OCI-LY1 (cell line): ENCODE data around the gene FOXJ1.

Source experiments
- H2AFZ ChIP-seq: fragments of 200-600 bp; sonication (generic), shearing (Covaris generic); 2 replicates; pipeline ENCODE4 v1.6.0; 2014; ENCODE audit warnings: antibody characterized with exemption, mild to moderate bottlenecking, low read length
- H3F3A ChIP-seq: fragments of 200-600 bp; sonication (generic), shearing (Covaris generic); 2 replicates; pipeline ENCODE4 v1.6.0; 2014; ENCODE audit warnings: mild to moderate bottlenecking, antibody characterized with exemption, low read length, moderate library complexity; ENCODE audit not compliant: insufficient read depth
- H3K27ac ChIP-seq: fragments of 200-600 bp; sonication (generic); 2 replicates; pipeline ENCODE4 v1.5.1; 2014; ENCODE audit warnings: low read length, mixed run types, mild to moderate bottlenecking, low read depth; ENCODE audit not compliant: poor library complexity, severe bottlenecking
- H3K27me3 ChIP-seq: fragments of 200-600 bp; sonication (generic); 2 replicates; pipeline ENCODE4 v1.6.0; 2014; ENCODE audit warnings: antibody characterized with exemption, mild to moderate bottlenecking, low read length, moderate library complexity; ENCODE audit not compliant: insufficient read depth
- H3K36me3 ChIP-seq: fragments of 200-600 bp; sonication (generic); 2 replicates; pipeline ENCODE4 v1.6.1; 2014; ENCODE audit warnings: mild to moderate bottlenecking, antibody characterized with exemption, low read length, moderate library complexity, mixed read lengths; ENCODE audit not compliant: insufficient read depth
- H3K4me1 ChIP-seq: fragments of 200-600 bp; sonication (generic); 2 replicates; pipeline ENCODE4 v1.5.1; 2014; ENCODE audit warnings: mild to moderate bottlenecking, low read length, moderate library complexity; ENCODE audit not compliant: insufficient read depth, severe bottlenecking
- H3K4me2 ChIP-seq: fragments of 200-600 bp; sonication (generic), shearing (Covaris generic); 2 replicates; pipeline ENCODE4 v1.6.1; 2014; ENCODE audit warnings: low read length
- H3K4me3 ChIP-seq: fragments of 200-600 bp; sonication (generic); 2 replicates; pipeline ENCODE4 v1.5.1; 2014; ENCODE audit warnings: low read length, low read depth, mild to moderate bottlenecking, mixed read lengths; ENCODE audit not compliant: poor library complexity, severe bottlenecking
- H3K79me2 ChIP-seq: fragments of 200-600 bp; shearing (Covaris generic); 2 replicates; pipeline ENCODE4 v1.6.1; 2016; ENCODE audit warnings: mixed run types, low read length, mixed read lengths; ENCODE audit not compliant: insufficient read depth
- H3K9ac ChIP-seq: fragments of 200-600 bp; sonication (generic), shearing (Covaris generic); 2 replicates; pipeline ENCODE4 v1.6.1; 2014; ENCODE audit warnings: mild to moderate bottlenecking, low read length, mixed read lengths
- H3K9me2 ChIP-seq: fragments of 200-600 bp; sonication (generic), shearing (Covaris generic); 2 replicates; pipeline ENCODE4 v1.6.1; 2014; ENCODE audit warnings: low read depth, mild to moderate bottlenecking, low read length, mixed read lengths
- H3K9me3 ChIP-seq: fragments of 200-600 bp; shearing (Covaris generic); 2 replicates; pipeline ENCODE4 v1.6.1; 2014; ENCODE audit warnings: low read length, mixed read lengths
- H4K20me1 ChIP-seq: fragments of 200-600 bp; sonication (generic), shearing (Covaris generic); 2 replicates; pipeline ENCODE4 v1.6.0; 2016; ENCODE audit warnings: mild to moderate bottlenecking, low read length; ENCODE audit not compliant: insufficient read depth
- CTCF ChIP-seq: fragments of 200-600 bp; sonication (generic), shearing (Covaris generic); IDR thresholded peaks from 2 replicates; pipeline ENCODE4 v1.5.1; 2017; ENCODE audit warnings: mild to moderate bottlenecking, antibody characterized with exemption, low read length, moderate library complexity, mixed read lengths
- EZH2 ChIP-seq: fragments of 200-600 bp; sonication (generic), shearing (Covaris generic); IDR thresholded peaks from 2 replicates; pipeline ENCODE4 v1.8.0; 2017; ENCODE audit warnings: borderline replicate concordance, mixed run types, mild to moderate bottlenecking, antibody characterized with exemption, low read length, moderate library complexity, mixed read lengths

Gene FOXJ1

DNA sequence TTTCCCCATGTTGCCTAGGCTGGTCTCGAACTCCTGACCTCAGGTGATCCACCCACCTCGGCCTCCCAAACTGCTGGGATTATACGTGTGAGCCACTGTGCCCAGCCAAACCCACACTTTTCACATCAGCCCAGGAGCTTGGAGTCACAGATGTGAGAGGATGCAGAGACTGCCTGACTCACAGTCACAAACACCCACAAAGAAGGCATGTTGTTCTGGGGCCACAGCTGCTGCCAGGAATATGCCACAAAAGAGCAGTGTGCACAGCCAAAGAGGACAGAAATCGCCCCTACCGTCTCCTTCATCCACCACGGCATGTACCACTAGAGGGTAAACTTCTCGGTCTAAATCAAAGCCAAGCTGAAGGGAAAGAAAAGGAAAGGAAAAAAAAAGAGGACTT is 25.1 kb upstream of the FOXJ1 start:
- no peaks in the 10 kb centered on the region for H3K36me3 ChIP-seq
- H3K9me2 ChIP-seq, result no peaks in the 10 kb centered on the region
- no peaks in the 10 kb centered on the region for H3K9me3 ChIP-seq
- H3K9ac ChIP-seq, result no peak overlapping the region
- no peak overlapping the region for H3K4me3 ChIP-seq
- no peak overlapping the region for H3K27ac ChIP-seq
- H4K20me1 ChIP-seq, result no peaks in the 10 kb centered on the region
- no peak overlapping the region for H3K4me2 ChIP-seq
- H3K27me3 ChIP-seq, result peaks cover 5% of the 10 kb centered on the region; the same call in 1 of the 2 replicates
- H3F3A ChIP-seq, result no peaks in the 10 kb centered on the region
- TF ChIP-seq EZH2 (no peak), CTCF (no peak)
- H3K4me1 ChIP-seq, result no peaks in the 10 kb centered on the region
- no peak overlapping the region for H2AFZ ChIP-seq
- no peaks in the 10 kb centered on the region for H3K79me2 ChIP-seq

GRCh38 chr17:76164331-76164730 is 23.3 kb upstream of the FOXJ1 start:
- no peak overlapping the region for H2AFZ ChIP-seq
- no peaks in the 10 kb centered on the region for H4K20me1 ChIP-seq
- H3K9me3 ChIP-seq, result no peaks in the 10 kb centered on the region
- H3K4me3 ChIP-seq, result no peak overlapping the region
- H3K4me2 ChIP-seq, result no peak overlapping the region
- H3K36me3 ChIP-seq, result no peaks in the 10 kb centered on the region
- H3F3A ChIP-seq, result no peaks in the 10 kb centered on the region
- no peaks in the 10 kb centered on the region for H3K4me1 ChIP-seq
- no peak overlapping the region for H3K9ac ChIP-seq
- H3K79me2 ChIP-seq, result no peaks in the 10 kb centered on the region
- peaks cover 5% of the 10 kb centered on the region; the same call in 1 of the 2 replicates for H3K27me3 ChIP-seq
- TF ChIP-seq EZH2, result no peak
- H3K9me2 ChIP-seq, result no peaks in the 10 kb centered on the region
- no peak overlapping the region for H3K27ac ChIP-seq

- H3K9ac ChIP-seq, result no peak overlapping the region
- no peak overlapping the region for H3K4me2 ChIP-seq
- no peak overlapping the region for H2AFZ ChIP-seq
- peaks cover 5% of the 10 kb centered on the region; the same call in 1 of the 2 replicates for H3K27me3 ChIP-seq
- H4K20me1 ChIP-seq, result no peaks in the 10 kb centered on the region
- no peak overlapping the region for H3K4me3 ChIP-seq
- no peaks in the 10 kb centered on the region for H3K4me1 ChIP-seq
- H3K9me2 ChIP-seq, result no peaks in the 10 kb centered on the region
- H3F3A ChIP-seq, result no peaks in the 10 kb centered on the region
- TF ChIP-seq EZH2, result no peak
- TF ChIP-seq CTCF, result no peak
- no peaks in the 10 kb centered on the region for H3K9me3 ChIP-seq
- H3K79me2 ChIP-seq, result no peaks in the 10 kb centered on the region
- no peak overlapping the region for H3K27ac ChIP-seq
- H3K36me3 ChIP-seq, result no peaks in the 10 kb centered on the region
These were observed 22.9 kb upstream of the FOXJ1 start for GRCh38 chr17:76163919-76164318.

- H3K27me3 ChIP-seq, result peaks cover 1% of the 10 kb centered on the region
- no peak overlapping the region for H3K27ac ChIP-seq
- H3K9me2 ChIP-seq, result no peaks in the 10 kb centered on the region
- no peak overlapping the region for H3K4me2 ChIP-seq
- no peaks in the 10 kb centered on the region for H3K9me3 ChIP-seq
- no peaks in the 10 kb centered on the region for H3K36me3 ChIP-seq
- H2AFZ ChIP-seq, result no peak overlapping the region
- H3F3A ChIP-seq, result no peaks in the 10 kb centered on the region
- TF ChIP-seq EZH2, result no peak
- no peak for TF ChIP-seq CTCF
- no peaks in the 10 kb centered on the region for H3K79me2 ChIP-seq
- no peak overlapping the region for H3K9ac ChIP-seq
- H4K20me1 ChIP-seq, result no peaks in the 10 kb centered on the region
- H3K4me1 ChIP-seq, result no peaks in the 10 kb centered on the region
- H3K4me3 ChIP-seq, result no peak overlapping the region
These were observed 20.7 kb upstream of the FOXJ1 start for GRCh38 chr17:76161619-76162266.
